AG09309 (cell line): ENCODE data around the gene SCD5.

Source experiments
- DNase-seq: peaks from one replicate; pipeline ENCODE4 v3.0.0-alpha.2; 2010; ENCODE audit warnings: low read depth
- H3K4me3 ChIP-seq: 2 replicates; pipeline ENCODE4 v1.5.1; 2011; ENCODE audit warnings: mild to moderate bottlenecking, low read depth, low read length, moderate library complexity; ENCODE audit not compliant: control insufficient read depth
- CTCF ChIP-seq: IDR thresholded peaks from 2 replicates; pipeline ENCODE4 v1.5.1; 2011; ENCODE audit warnings: mild to moderate bottlenecking, low read depth, low read length, inconsistent platforms; ENCODE audit not compliant: insufficient read depth, control insufficient read depth; ENCODE audit errors: missing control alignments

SCD5 gene

GRCh38 chr4:82733636-82734035 is 65.0 kb downstream of the SCD5 start:
- TF ChIP-seq CTCF, result no peak

GRCh38 chr4:82728301-82728700 is 70.3 kb downstream of the SCD5 start:
- H3K4me3 ChIP-seq, result no peak overlapping the region
- TF ChIP-seq CTCF, result no peak
- DNase-seq, result no peak

More at GRCh38 chr4:82733636-82734035, 65.0 kb downstream of the SCD5 start:
- DNase-seq, result no peak
- no peak overlapping the region for H3K4me3 ChIP-seq

- no peak for TF ChIP-seq CTCF
- no peak for DNase-seq
- H3K4me3 ChIP-seq, result no peak overlapping the region
Observed at GRCh38 chr4:82726596-82726995, 72.0 kb downstream of the SCD5 start.

- H3K4me3 ChIP-seq, result no peak overlapping the region
- DNase-seq, result no peak
- peak; percentile 71 for TF ChIP-seq CTCF
Observed at GRCh38 chr4:82721819-82722423, 76.7 kb downstream of the SCD5 start.

- H3K4me3 ChIP-seq, result no peak overlapping the region
- no peak for DNase-seq
- no peak for TF ChIP-seq CTCF
Observed at GRCh38 chr4:82718162-82718940, 80.2 kb downstream of the SCD5 start.

- peak; percentile 71 for DNase-seq
- H3K4me3 ChIP-seq, result no peak overlapping the region
- TF ChIP-seq CTCF, result no peak
Observed at GRCh38 chr4:82715731-82716617, 82.6 kb downstream of the SCD5 start.
